Panc1 (cell line): ENCODE results near the gene CDKN2B-AS1. TPM values are rescaled to one million over a fixed set of nuclear protein-coding genes. Genes with fewer than 3 reads are reported as not detected.

ENCODE experiments used
- ATAC-seq: fragments of 200-7000 bp; cut with Tn5 transposase; 2 replicates; pipeline ENCODE4 v1.9.1; 2020; ENCODE audit warnings: mild to moderate bottlenecking, moderate library complexity
- BruUV-seq: library from RNA; stranded (reverse); fragments of 400-500 nt; replicated peaks from 2 replicates; lab custom pipeline; 2021; lab: Mats Ljungman, UMichigan
- CTCF ChIA-PET: fragments of 300-600 bp; sonication (Branson Sonifier 250); formaldehyde crosslinking; loops from one replicate; lab custom pipeline; 2022; ENCODE audit warnings: antibody characterized with exemption; lab: Charles Lee
- POLR2A ChIA-PET: fragments of 300-600 bp; sonication (Branson Sonifier 250); formaldehyde crosslinking; loops from one replicate; lab custom pipeline; 2022; ENCODE audit warnings: antibody characterized with exemption; lab: Charles Lee
- DNase-seq: peaks from one replicate; pipeline ENCODE4 v3.0.0-alpha.2; 2010; ENCODE audit warnings: low read depth, low spot score
- H3K27ac ChIP-seq: 2 replicates; pipeline ENCODE4 v1.5.1; 2011; ENCODE audit warnings: mild to moderate bottlenecking, low read length, inconsistent platforms
- H3K27me3 ChIP-seq: fragments of 200-500 bp; sonication (Bioruptor generic); 2 replicates; pipeline ENCODE4 v1.6.0; 2014; ENCODE audit warnings: low read length, inconsistent platforms; ENCODE audit not compliant: control insufficient read depth, insufficient read depth
- H3K36me3 ChIP-seq: fragments of 200-500 bp; sonication (Bioruptor generic); 2 replicates; pipeline ENCODE4 v1.5.1; 2014; ENCODE audit warnings: inconsistent platforms, mild to moderate bottlenecking, low read length, moderate library complexity; ENCODE audit not compliant: control insufficient read depth, insufficient read depth
- H3K4me1 ChIP-seq: 2 replicates; pipeline ENCODE4 v1.5.1; 2011; ENCODE audit warnings: inconsistent platforms, mild to moderate bottlenecking, low read length, moderate library complexity; ENCODE audit not compliant: control insufficient read depth, insufficient read depth
- H3K4me3 ChIP-seq, 2 experiments: 2 replicates each; pipeline ENCODE4 v1.5.1; 2011 to 2012; ENCODE audit warnings: low read depth in 2 of 2, low read length in 2 of 2, mild to moderate bottlenecking in 2 of 2, inconsistent platforms in 1 of 2, moderate library complexity in 1 of 2
- H3K9me3 ChIP-seq: fragments of 200-500 bp; sonication (Bioruptor generic); 2 replicates; pipeline ENCODE4 v1.5.1; 2014; ENCODE audit warnings: low read depth, mild to moderate bottlenecking, inconsistent platforms, low read length, moderate library complexity; ENCODE audit not compliant: control insufficient read depth, insufficient read depth
- CTCF ChIP-seq: fragments of 450-650 bp; IDR thresholded peaks from 2 replicates; pipeline ENCODE4 v1.5.1; 2017; ENCODE audit warnings: mild to moderate bottlenecking
- POLR2AphosphoS5 ChIP-seq: IDR thresholded peaks from 2 replicates; pipeline ENCODE4 v1.6.1; 2012; ENCODE audit warnings: mild to moderate bottlenecking, low read depth, low read length, moderate library complexity
- SIN3A ChIP-seq: IDR thresholded peaks from 2 replicates; pipeline ENCODE4 v1.6.1; 2012; ENCODE audit warnings: low read depth, mild to moderate bottlenecking, low read length, moderate library complexity, borderline replicate concordance; ENCODE audit not compliant: insufficient read depth
- TCF7L2 ChIP-seq: IDR thresholded peaks from 2 replicates; pipeline ENCODE4 v1.6.1; 2011; ENCODE audit warnings: mild to moderate bottlenecking, low read depth, low read length, inconsistent platforms
- in situ Hi-C: cut with HindIII; loops from 2 replicates; pipeline ENCODE4 v1.10.0; 2016; ENCODE audit warnings: low sequenced_read_pairs, low pct_unique_long_range_greater_than_20kb
- intact Hi-C: fragments of 100-400 bp; cut with micrococcal nuclease; formaldehyde crosslinking; loops from one replicate; pipeline ENCODE4 v1.10.0; 2022; ENCODE audit not compliant: unreplicated experiment
- total RNA-seq: library from RNA; stranded (reverse); gene quantifications from one replicate; pipeline ENCODE4 v1.2.1, GENCODE V29; 2021; ENCODE audit not compliant: unreplicated experiment
- TF ChIP-seq, protein P1 (sequence below), 2 experiments: IDR thresholded peaks; 2 replicates each; pipeline ENCODE4 v1.6.1; 2011 to 2012; ENCODE audit warnings: low read depth in 2 of 2, control low read depth in 1 of 2, low read length in 1 of 2, mild to moderate bottlenecking in 1 of 2, moderate library complexity in 1 of 2; ENCODE audit not compliant: insufficient read depth in 1 of 2

CDKN2B-AS1 gene
- total RNA-seq, 1 experiment from 2014 or later: not detected

- no peak for ATAC-seq
- intact Hi-C loops (no loop called here), in situ Hi-C loops (no loop called here)
- TF ChIP-seq TCF7L2 (no peak), CTCF (no peak), POLR2AphosphoS5 (no peak), SIN3A (no peak)
- TF ChIP-seq, protein P1, sequence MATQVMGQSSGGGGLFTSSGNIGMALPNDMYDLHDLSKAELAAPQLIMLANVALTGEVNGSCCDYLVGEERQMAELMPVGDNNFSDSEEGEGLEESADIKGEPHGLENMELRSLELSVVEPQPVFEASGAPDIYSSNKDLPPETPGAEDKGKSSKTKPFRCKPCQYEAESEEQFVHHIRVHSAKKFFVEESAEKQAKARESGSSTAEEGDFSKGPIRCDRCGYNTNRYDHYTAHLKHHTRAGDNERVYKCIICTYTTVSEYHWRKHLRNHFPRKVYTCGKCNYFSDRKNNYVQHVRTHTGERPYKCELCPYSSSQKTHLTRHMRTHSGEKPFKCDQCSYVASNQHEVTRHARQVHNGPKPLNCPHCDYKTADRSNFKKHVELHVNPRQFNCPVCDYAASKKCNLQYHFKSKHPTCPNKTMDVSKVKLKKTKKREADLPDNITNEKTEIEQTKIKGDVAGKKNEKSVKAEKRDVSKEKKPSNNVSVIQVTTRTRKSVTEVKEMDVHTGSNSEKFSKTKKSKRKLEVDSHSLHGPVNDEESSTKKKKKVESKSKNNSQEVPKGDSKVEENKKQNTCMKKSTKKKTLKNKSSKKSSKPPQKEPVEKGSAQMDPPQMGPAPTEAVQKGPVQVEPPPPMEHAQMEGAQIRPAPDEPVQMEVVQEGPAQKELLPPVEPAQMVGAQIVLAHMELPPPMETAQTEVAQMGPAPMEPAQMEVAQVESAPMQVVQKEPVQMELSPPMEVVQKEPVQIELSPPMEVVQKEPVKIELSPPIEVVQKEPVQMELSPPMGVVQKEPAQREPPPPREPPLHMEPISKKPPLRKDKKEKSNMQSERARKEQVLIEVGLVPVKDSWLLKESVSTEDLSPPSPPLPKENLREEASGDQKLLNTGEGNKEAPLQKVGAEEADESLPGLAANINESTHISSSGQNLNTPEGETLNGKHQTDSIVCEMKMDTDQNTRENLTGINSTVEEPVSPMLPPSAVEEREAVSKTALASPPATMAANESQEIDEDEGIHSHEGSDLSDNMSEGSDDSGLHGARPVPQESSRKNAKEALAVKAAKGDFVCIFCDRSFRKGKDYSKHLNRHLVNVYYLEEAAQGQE (IDR thresholded peaks at IDR 0.05; ENCODE audit: insufficient read depth in 1 of 2, low read depth in 2 of 2, low read length in 1 of 2): no peak
- ChIA-PET CTCF (no interaction called here), POLR2A (no interaction called here)
- no peak overlapping the region for H3K27ac ChIP-seq
- no peak overlapping the region for H3K4me3 ChIP-seq
- no peaks in the 10 kb centered on the region for H3K4me1 ChIP-seq
- H3K27me3 ChIP-seq: no peaks in the 10 kb centered on the region
- H3K36me3 ChIP-seq: no peaks in the 10 kb centered on the region
- no peak for DNase-seq
- no peaks in the 10 kb centered on the region for H3K9me3 ChIP-seq
- BruUV-seq: no TSS peak
Measured at GRCh38 chr9:21976334-21976875, 18.2 kb upstream of the CDKN2B-AS1 start.

DNA sequence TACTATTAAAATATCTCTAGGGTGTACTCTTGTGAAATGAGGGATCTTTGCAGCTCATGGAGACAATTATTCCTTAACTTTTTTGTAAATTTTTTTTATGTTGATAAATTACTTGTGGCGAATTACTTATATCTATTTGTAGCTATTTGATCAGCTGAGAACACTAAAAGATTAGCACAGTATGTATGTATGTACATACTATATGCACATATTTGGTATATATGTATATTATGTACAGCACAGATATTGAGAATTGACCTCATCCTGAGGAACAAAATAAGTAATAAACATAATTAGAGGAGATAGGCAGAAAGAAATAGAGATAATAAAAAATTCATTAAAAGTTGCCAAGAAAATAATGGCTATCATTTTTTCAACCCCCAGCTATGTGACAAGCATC lies 12.2 kb upstream of the CDKN2B-AS1 start:
- in situ Hi-C loops: no loop called here
- TF ChIP-seq POLR2AphosphoS5 (no peak), CTCF (no peak), TCF7L2 (no peak), SIN3A (no peak)
- TF ChIP-seq, protein P1 (IDR thresholded peaks at IDR 0.05; ENCODE audit: insufficient read depth in 1 of 2, low read depth in 2 of 2, low read length in 1 of 2): no peak

More for the DNA sequence above, 12.2 kb upstream of the CDKN2B-AS1 start:
- BruUV-seq: no TSS peak
- intact Hi-C loops: no loop called here
- Histone ChIP-seq H3K4me1 (no peaks in the 10 kb centered on the region), H3K27ac (no peak overlapping the region), H3K27me3 (no peaks in the 10 kb centered on the region), H3K4me3 (no peak overlapping the region), H3K36me3 (no peaks in the 10 kb centered on the region), H3K9me3 (no peaks in the 10 kb centered on the region)
- DNase-seq: no peak
- ChIA-PET POLR2A (no interaction called here), CTCF (no interaction called here)
- no peak for ATAC-seq
